GM12878 (cell line): Measurements from ENCODE around the gene B3GNT7. TPM values are rescaled to one million over a fixed set of nuclear protein-coding genes. Genes with fewer than 3 reads are reported as not detected.
"Not testable (repeated sequence)": the region's sequence is repeated elsewhere in the genome, so short reads cannot be mapped to it uniquely, and the experiment has no call there.

Experiments
- ATAC-seq: fragments of 200-7000 bp; cut with Tn5 transposase; 3 replicates; pipeline ENCODE4 v1.9.1; 2020; ENCODE audit warnings: mild to moderate bottlenecking, moderate library complexity
- BruUV-seq: library from RNA; stranded (reverse); fragments of 400-500 nt; replicated peaks from 2 replicates; lab custom pipeline; 2021; lab: Mats Ljungman, UMichigan
- CTCF ChIA-PET: fragments of 300-600 bp; sonication (Branson Sonifier 250); formaldehyde crosslinking; extraction: SDS; loops from one replicate; lab custom pipeline; 2021; ENCODE audit warnings: inconsistent platforms; lab: Yijun Ruan, JAX
- POLR2A ChIA-PET: fragments of 350-600 bp; formaldehyde crosslinking; extraction: SDS; loops from one replicate; lab custom pipeline; 2021; ENCODE audit warnings: inconsistent platforms; lab: Charles Lee
- RAD21 ChIA-PET: fragments of 300-600 bp; sonication (Branson Sonifier 250); formaldehyde crosslinking; loops from one replicate; lab custom pipeline; 2023; ENCODE audit warnings: antibody characterized with exemption; ENCODE audit not compliant: unreplicated experiment; lab: Charles Lee
- SMC1A ChIA-PET: fragments of 300-600 bp; sonication (Branson Sonifier 250); formaldehyde crosslinking; loops from one replicate; lab custom pipeline; 2023; ENCODE audit not compliant: unreplicated experiment, uncharacterized antibody; lab: Charles Lee
- DNase-seq: peaks from one replicate; pipeline ENCODE4 v3.0.0-alpha.2; 2011; ENCODE audit warnings: low read depth, low spot score
- FAIRE-seq: peaks from 3 replicates; lab custom pipeline; 2011; peaks lifted over from hg19 to GRCh38; lab: Jason Lieb, UNC
- H2AFZ ChIP-seq: 2 replicates; pipeline ENCODE4 v1.6.0; 2011; ENCODE audit warnings: low read depth, low read length, control low read depth; ENCODE audit not compliant: control insufficient read depth
- H3K27ac ChIP-seq: 2 replicates; pipeline ENCODE4 v1.5.1; 2011; ENCODE audit warnings: control low read depth; ENCODE audit not compliant: control insufficient read depth, insufficient read depth
- H3K27me3 ChIP-seq, 2 experiments: replicated peaks in 1 of 2; 2 replicates each; pipeline versions ENCODE4 v1.6.0 to v1.6.1; 2011; ENCODE audit warnings: low read length in 1 of 2; ENCODE audit not compliant: control insufficient read depth in 2 of 2, insufficient read depth in 2 of 2
- H3K36me3 ChIP-seq, 2 experiments: 2 replicates each; pipeline ENCODE4 v1.5.1; 2011; ENCODE audit warnings: low read length in 1 of 2; ENCODE audit not compliant: control insufficient read depth in 2 of 2, insufficient read depth in 2 of 2
- H3K4me1 ChIP-seq: 2 replicates; pipeline ENCODE4 v1.6.1; 2011; ENCODE audit warnings: mild to moderate bottlenecking, low read length, moderate library complexity, mixed read lengths; ENCODE audit not compliant: control insufficient read depth, insufficient read depth
- H3K4me2 ChIP-seq: 2 replicates; pipeline ENCODE4 v1.6.0; 2011; ENCODE audit warnings: control low read depth; ENCODE audit not compliant: control insufficient read depth, insufficient read depth
- H3K4me3 ChIP-seq: fragments of 200-600 bp; sonication (generic); 2 replicates; pipeline ENCODE4 v1.5.1; 2016
- H3K79me2 ChIP-seq: 2 replicates; pipeline ENCODE4 v1.6.0; 2011; ENCODE audit warnings: low read length; ENCODE audit not compliant: control insufficient read depth, insufficient read depth
- H3K9ac ChIP-seq: 2 replicates; pipeline ENCODE4 v1.8.0; 2011; ENCODE audit warnings: low read length, control low read depth, mixed read lengths; ENCODE audit not compliant: control insufficient read depth, insufficient read depth
- H3K9me3 ChIP-seq: replicated peaks from 3 replicates; pipeline ENCODE4 v1.5.1; 2011; ENCODE audit warnings: mild to moderate bottlenecking, low read length; ENCODE audit not compliant: control insufficient read depth, insufficient read depth
- H4K20me1 ChIP-seq: 2 replicates; pipeline ENCODE4 v1.6.0; 2011; ENCODE audit not compliant: control insufficient read depth, insufficient read depth
- WGBS: methylation state at CpG from one replicate; pipeline ENCODE4 v1.1.6; 2016; ENCODE audit warnings: low lambda C conversion rate; ENCODE audit not compliant: insufficient replicate concordance, insufficient coverage; ENCODE audit errors: missing lambda C conversion rate; 5-methylcytosine and 5-hydroxymethylcytosine counted together
- in situ Hi-C: fragments of 300-500 bp; cut with MboI; formaldehyde crosslinking; loops from 9 replicates; pipeline ENCODE4 v1.14.3; 2018; ENCODE audit warnings: mixed read lengths
- intact Hi-C: fragments of 100-400 bp; cut with micrococcal nuclease; formaldehyde crosslinking; loops from one replicate; pipeline ENCODE4 v1.14.2; 2022; ENCODE audit not compliant: unreplicated experiment
- polyA plus RNA-seq, 11 experiments: library from polyadenylated mRNA; depleted of rRNA in 4 of 11; unstranded in 6 of 11; stranded (reverse) in 5 of 11; fragments of >200 nt; fragmentation: Nextera tagmentation in 4 of 11; fragmentation: Illumina TruSeq in 1 of 11; extraction: Ambion mirVana in 4 of 11; extraction: Trizol in 1 of 11; gene quantifications; 1 replicate in 1 of 11; 2 replicates in 10 of 11; pipeline versions ENCODE4 v1.2.1 to v1.2.3, GENCODE V29; 2011 to 2016; ENCODE audit warnings: inconsistent platforms in 2 of 11, missing spikeins in 2 of 11, low read depth in 1 of 11
- total RNA-seq, 4 experiments: library from RNA; depleted of rRNA in 3 of 4; stranded (reverse); fragments of >200 nt in 3 of 4; fragmentation: Illumina TruSeq in 1 of 4; extraction: Trizol in 1 of 4; gene quantifications; 2 replicates each; pipeline versions ENCODE4 v1.2.1 to v1.2.3, GENCODE V29; 2013 to 2021

Gene B3GNT7
- total and polyA plus RNA-seq, 10 of the 15 experiments (the other 5 are each of a cell fraction or from before 2014, with no cell fraction given) = 0.91 to 12.6 (median 3.7) TPM

DNA sequence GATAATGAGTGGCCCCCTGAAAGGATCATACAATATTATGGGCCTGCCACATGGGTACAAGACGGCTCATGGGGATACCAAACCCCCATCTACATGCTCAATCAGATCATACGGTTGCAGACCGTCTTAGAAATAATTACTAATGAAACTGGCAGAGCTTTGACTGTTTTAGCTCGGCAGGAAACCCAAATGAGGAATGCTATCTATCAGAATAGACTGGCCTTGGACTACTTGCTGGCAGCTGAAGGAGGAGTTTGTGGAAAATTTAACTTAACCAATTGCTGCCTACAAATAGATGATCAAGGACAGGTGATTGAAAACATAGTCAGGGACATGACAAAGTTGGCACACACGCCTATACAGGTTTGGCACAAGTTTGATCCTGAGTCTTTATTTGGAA, 12.2 kb downstream of the B3GNT7 start:
- BruUV-seq, POLR2A ChIA-PET, H3K27me3 ChIP-seq, H3K36me3 ChIP-seq, H3K79me2 ChIP-seq, ATAC-seq, H2AFZ ChIP-seq, H3K27ac ChIP-seq, H3K4me2 ChIP-seq, H3K4me3 ChIP-seq, H3K9ac ChIP-seq, H4K20me1 ChIP-seq, H3K9me3 ChIP-seq, in situ Hi-C loops, FAIRE-seq, intact Hi-C loops, DNase-seq: not testable (repeated sequence)
- SMC1A ChIA-PET = interaction anchor here (0.7 to 5.2 kb wide), 10 partner anchors 11 to 303 kb away, joined by 3 to 63 read pairs (median 10); no protein-coding TSS in a partner anchor
- RAD21 ChIA-PET = interaction anchor here (1.5 to 3.9 kb wide), 5 partner anchors 14 to 304 kb away, joined by 3 to 51 read pairs (median 26); partner anchors contain the start of gene B3GNT7
- H3K4me1 ChIP-seq = peaks cover 16% of the 10 kb centered on the region
- CTCF ChIA-PET = interaction anchor here (1.0 to 12.3 kb wide), 17 partner anchors 9 to 355 kb away, joined by 3 to 234 read pairs (median 11); partner anchors contain the start of gene B3GNT7
- 76% methylated on average over 5 of the region's 5 CpGs for WGBS

DNA sequence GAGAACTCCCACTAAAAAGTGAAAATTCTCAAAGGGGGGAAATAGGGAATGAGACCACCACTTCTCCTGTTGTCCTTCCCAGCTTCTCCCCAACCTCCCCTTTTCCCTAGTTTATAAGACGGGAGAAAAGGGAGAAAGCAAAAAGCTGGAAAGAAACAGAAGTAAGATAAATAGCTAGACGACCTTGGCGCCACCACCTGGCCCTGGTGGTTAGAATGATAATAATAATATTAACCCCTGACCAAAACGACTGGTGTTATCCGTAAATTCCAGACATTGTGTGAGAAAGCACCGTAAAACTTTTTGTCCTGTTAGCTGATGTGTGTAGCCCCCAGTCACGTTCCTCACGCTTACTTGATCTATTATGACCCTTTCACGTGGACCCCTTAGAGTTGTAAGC, 12.8 kb downstream of the B3GNT7 start:
- in situ Hi-C loops, intact Hi-C loops, FAIRE-seq, H3K4me3 ChIP-seq, H3K27me3 ChIP-seq, H4K20me1 ChIP-seq, DNase-seq, H3K9ac ChIP-seq, H3K9me3 ChIP-seq, H3K4me2 ChIP-seq, H2AFZ ChIP-seq, H3K36me3 ChIP-seq, ATAC-seq, POLR2A ChIA-PET, BruUV-seq, H3K79me2 ChIP-seq, H3K27ac ChIP-seq: not testable (repeated sequence)
- ChIA-PET RAD21 (interaction anchor here (3.5 to 3.9 kb wide), 3 partner anchors 15 to 304 kb away, joined by 26 to 51 read pairs (median 28); partner anchors contain the start of gene B3GNT7), CTCF (interaction anchor here (1.0 to 12.3 kb wide), 9 partner anchors 15 to 306 kb away, joined by 3 to 234 read pairs (median 52); no protein-coding TSS in a partner anchor), SMC1A (interaction anchor here (0.9 to 5.2 kb wide), 7 partner anchors 10 to 304 kb away, joined by 3 to 63 read pairs (median 13); no protein-coding TSS in a partner anchor)
- H3K4me1 ChIP-seq = peaks cover 16% of the 10 kb centered on the region
- 54% methylated on average over 8 of the region's 9 CpGs for WGBS
